ENCODE measurements around the gene HDLBP.

The HDLBP gene

GRCh38 chr2:241268716-241269445 is 46.6 kb downstream of the HDLBP start:
- TF ChIP-seq YY1 (IDR thresholded peaks at IDR 0.05; ENCODE audit: insufficient read depth, insufficient read length), result no peak
- TF ChIP-seq SUZ12 (IDR thresholded peaks at IDR 0.05; ENCODE audit: extremely low read depth, insufficient read depth, insufficient read length), result no peak
- TF ChIP-seq ZNF274 (IDR thresholded peaks at IDR 0.05; ENCODE audit: low read depth, low read length), result no peak
- peaks cover 66% of the 10 kb centered on the region for H3K36me3 ChIP-seq (ENCODE audit: insufficient read depth, insufficient read length, low read length)
- no peak overlapping the region for H3K4me3 ChIP-seq (ENCODE audit: insufficient read length, low read depth)
- H3K9ac ChIP-seq (ENCODE audit: insufficient read length, low read depth), result no peak overlapping the region
- peaks cover 16% of the 10 kb centered on the region for H3K4me1 ChIP-seq (ENCODE audit: insufficient read depth, insufficient read length)
- H3K9me3 ChIP-seq (ENCODE audit: insufficient read depth, low read length), result no peaks in the 10 kb centered on the region
- no peaks in the 10 kb centered on the region for H3K27me3 ChIP-seq (ENCODE audit: insufficient read depth, insufficient read length)
- DNase-seq (ENCODE audit: low read depth, low spot score), result no peak

- H3K27me3 ChIP-seq (ENCODE audit: insufficient read depth, insufficient read length), result no peaks in the 10 kb centered on the region
- DNase-seq (ENCODE audit: low read depth, low spot score), result no peak
- H3K4me1 ChIP-seq (ENCODE audit: insufficient read depth, insufficient read length), result peaks cover 16% of the 10 kb centered on the region
- TF ChIP-seq SUZ12 (IDR thresholded peaks at IDR 0.05; ENCODE audit: extremely low read depth, insufficient read depth, insufficient read length), result no peak
- no peak for TF ChIP-seq YY1 (IDR thresholded peaks at IDR 0.05; ENCODE audit: insufficient read depth, insufficient read length)
- TF ChIP-seq ZNF274 (IDR thresholded peaks at IDR 0.05; ENCODE audit: low read depth, low read length), result no peak
- no peak overlapping the region for H3K4me3 ChIP-seq (ENCODE audit: insufficient read length, low read depth)
- no peaks in the 10 kb centered on the region for H3K9me3 ChIP-seq (ENCODE audit: insufficient read depth, low read length)
- no peak overlapping the region for H3K9ac ChIP-seq (ENCODE audit: insufficient read length, low read depth)
- peaks cover 71% of the 10 kb centered on the region for H3K36me3 ChIP-seq (ENCODE audit: insufficient read depth, insufficient read length, low read length)
Observed at GRCh38 chr2:241268306-241268705, 47.2 kb downstream of the HDLBP start.

GRCh38 chr2:241267249-241268067 is 48.0 kb downstream of the HDLBP start:
- no peak for DNase-seq (ENCODE audit: low read depth, low spot score)
- TF ChIP-seq SUZ12 (IDR thresholded peaks at IDR 0.05; ENCODE audit: extremely low read depth, insufficient read depth, insufficient read length), result no peak
- TF ChIP-seq ZNF274 (IDR thresholded peaks at IDR 0.05; ENCODE audit: low read depth, low read length), result no peak
- TF ChIP-seq YY1 (IDR thresholded peaks at IDR 0.05; ENCODE audit: insufficient read depth, insufficient read length), result no peak
- Histone ChIP-seq H3K9ac (ENCODE audit: insufficient read length, low read depth) (no peak overlapping the region), H3K27me3 (ENCODE audit: insufficient read depth, insufficient read length) (no peaks in the 10 kb centered on the region), H3K4me1 (ENCODE audit: insufficient read depth, insufficient read length) (peaks cover 16% of the 10 kb centered on the region), H3K36me3 (ENCODE audit: insufficient read depth, insufficient read length, low read length) (peaks cover 80% of the 10 kb centered on the region), H3K9me3 (ENCODE audit: insufficient read depth, low read length) (no peaks in the 10 kb centered on the region), H3K4me3 (ENCODE audit: insufficient read length, low read depth) (no peak overlapping the region)

- Histone ChIP-seq H3K4me3 (ENCODE audit: insufficient read length, low read depth) (no peak overlapping the region), H3K9ac (ENCODE audit: insufficient read length, low read depth) (no peak overlapping the region), H3K9me3 (ENCODE audit: insufficient read depth, low read length) (no peaks in the 10 kb centered on the region), H3K36me3 (ENCODE audit: insufficient read depth, insufficient read length, low read length) (peaks cover 92% of the 10 kb centered on the region), H3K27me3 (ENCODE audit: insufficient read depth, insufficient read length) (no peaks in the 10 kb centered on the region), H3K4me1 (ENCODE audit: insufficient read depth, insufficient read length) (peaks cover 8% of the 10 kb centered on the region)
- no peak for DNase-seq (ENCODE audit: low read depth, low spot score)
- TF ChIP-seq SUZ12 (IDR thresholded peaks at IDR 0.05; ENCODE audit: extremely low read depth, insufficient read depth, insufficient read length), result no peak
- TF ChIP-seq ZNF274 (IDR thresholded peaks at IDR 0.05; ENCODE audit: low read depth, low read length), result no peak
- TF ChIP-seq YY1 (IDR thresholded peaks at IDR 0.05; ENCODE audit: insufficient read depth, insufficient read length), result no peak
Observed at GRCh38 chr2:241265506-241265905, 50.0 kb downstream of the HDLBP start.

GRCh38 chr2:241263061-241263460 is 52.4 kb downstream of the HDLBP start:
- Histone ChIP-seq H3K27me3 (ENCODE audit: insufficient read depth, insufficient read length) (no peaks in the 10 kb centered on the region), H3K4me1 (ENCODE audit: insufficient read depth, insufficient read length) (peaks cover 2% of the 10 kb centered on the region), H3K9ac (ENCODE audit: insufficient read length, low read depth) (no peak overlapping the region), H3K9me3 (ENCODE audit: insufficient read depth, low read length) (no peaks in the 10 kb centered on the region), H3K4me3 (ENCODE audit: insufficient read length, low read depth) (no peak overlapping the region), H3K36me3 (ENCODE audit: insufficient read depth, insufficient read length, low read length) (peaks cover 95% of the 10 kb centered on the region)
- TF ChIP-seq SUZ12 (IDR thresholded peaks at IDR 0.05; ENCODE audit: extremely low read depth, insufficient read depth, insufficient read length), result no peak
- no peak for TF ChIP-seq ZNF274 (IDR thresholded peaks at IDR 0.05; ENCODE audit: low read depth, low read length)
- no peak for DNase-seq (ENCODE audit: low read depth, low spot score)

GRCh38 chr2:241261628-241262027 is 53.8 kb downstream of the HDLBP start:
- peaks cover 2% of the 10 kb centered on the region for H3K4me1 ChIP-seq (ENCODE audit: insufficient read depth, insufficient read length)
- no peaks in the 10 kb centered on the region for H3K27me3 ChIP-seq (ENCODE audit: insufficient read depth, insufficient read length)
- H3K36me3 ChIP-seq (ENCODE audit: insufficient read depth, insufficient read length, low read length), result peaks cover 94% of the 10 kb centered on the region
- DNase-seq (ENCODE audit: low read depth, low spot score), result no peak
- H3K4me3 ChIP-seq (ENCODE audit: insufficient read length, low read depth), result no peak overlapping the region
- H3K9ac ChIP-seq (ENCODE audit: insufficient read length, low read depth), result no peak overlapping the region
- TF ChIP-seq SUZ12 (IDR thresholded peaks at IDR 0.05; ENCODE audit: extremely low read depth, insufficient read depth, insufficient read length) (no peak), ZNF274 (IDR thresholded peaks at IDR 0.05; ENCODE audit: low read depth, low read length) (no peak), YY1 (IDR thresholded peaks at IDR 0.05; ENCODE audit: insufficient read depth, insufficient read length) (no peak)
- no peaks in the 10 kb centered on the region for H3K9me3 ChIP-seq (ENCODE audit: insufficient read depth, low read length)

GRCh38 chr2:241260911-241261310 is 54.6 kb downstream of the HDLBP start:
- no peak for TF ChIP-seq ZNF274 (IDR thresholded peaks at IDR 0.05; ENCODE audit: low read depth, low read length)
- TF ChIP-seq SUZ12 (IDR thresholded peaks at IDR 0.05; ENCODE audit: extremely low read depth, insufficient read depth, insufficient read length), result no peak
- no peaks in the 10 kb centered on the region for H3K9me3 ChIP-seq (ENCODE audit: insufficient read depth, low read length)
- H3K4me1 ChIP-seq (ENCODE audit: insufficient read depth, insufficient read length), result peaks cover 2% of the 10 kb centered on the region
- H3K27me3 ChIP-seq (ENCODE audit: insufficient read depth, insufficient read length), result no peaks in the 10 kb centered on the region
- no peak overlapping the region for H3K9ac ChIP-seq (ENCODE audit: insufficient read length, low read depth)
- DNase-seq (ENCODE audit: low read depth, low spot score), result no peak
- peaks cover 94% of the 10 kb centered on the region for H3K36me3 ChIP-seq (ENCODE audit: insufficient read depth, insufficient read length, low read length)
- H3K4me3 ChIP-seq (ENCODE audit: insufficient read length, low read depth), result no peak overlapping the region
